ENCODE measurements around the gene CR1L.
"Not testable (repeated sequence)": the region's sequence is repeated elsewhere in the genome, so short reads cannot be mapped to it uniquely, and the experiment has no call there.

Gene CR1L

GRCh38 chr1:207672522-207673130 is 27.7 kb downstream of the CR1L start:
- CTCF ChIA-PET, result interaction anchor here (0.9 to 3.3 kb wide), 8 partner anchors 26 to 593 kb away, joined by 3 to 21 read pairs (median 4); no protein-coding TSS in a partner anchor
- peak; percentile 51 for TF ChIP-seq CTCF (IDR thresholded peaks at IDR 0.05; ENCODE audit: control extremely low read depth, extremely low read depth, low read depth, missing control alignments)
- POLR2A ChIA-PET, result no interaction called here
- peak; percentile 28 for DNase-seq (ENCODE audit: extremely low spot score)

GRCh38 chr1:207673399-207673798 is 28.5 kb downstream of the CR1L start:
- POLR2A ChIA-PET, result no interaction called here
- CTCF ChIA-PET, result interaction anchor here (0.9 to 3.3 kb wide), 7 partner anchors 9 to 593 kb away, joined by 3 to 21 read pairs (median 4); no protein-coding TSS in a partner anchor

GRCh38 chr1:207676153-207676552 is 31.2 kb downstream of the CR1L start:
- ChIA-PET POLR2A (no interaction called here), CTCF (interaction anchor here (0.7 to 1.3 kb wide), 3 partner anchors 56 to 72 kb away, joined by 3 read pairs; no protein-coding TSS in a partner anchor)
- DNase-seq (ENCODE audit: extremely low spot score), result no peak
- TF ChIP-seq CTCF (IDR thresholded peaks at IDR 0.05; ENCODE audit: control extremely low read depth, extremely low read depth, low read depth, missing control alignments), result no peak

More at GRCh38 chr1:207673399-207673798, 28.5 kb downstream of the CR1L start:
- no peak for DNase-seq (ENCODE audit: extremely low spot score)
- no peak for TF ChIP-seq CTCF (IDR thresholded peaks at IDR 0.05; ENCODE audit: control extremely low read depth, extremely low read depth, low read depth, missing control alignments)

- CTCF ChIA-PET, result interaction anchor here (1.0 kb wide), 1 partner anchor 101 kb away, joined by 3 read pairs; no protein-coding TSS in a partner anchor
- DNase-seq (ENCODE audit: extremely low spot score), result not testable (repeated sequence)
Measured at GRCh38 chr1:207680590-207681388, 35.9 kb downstream of the CR1L start.

GRCh38 chr1:207682872-207683434 is 38.0 kb downstream of the CR1L start:
- POLR2A ChIA-PET; DNase-seq (ENCODE audit: extremely low spot score): not testable (repeated sequence)
- CTCF ChIA-PET, result interaction anchor here (1.3 to 1.4 kb wide), 2 partner anchors 9 to 17 kb away, joined by 4 read pairs; no protein-coding TSS in a partner anchor

More at GRCh38 chr1:207680590-207681388, 35.9 kb downstream of the CR1L start:
- POLR2A ChIA-PET, result not testable (repeated sequence)

GRCh38 chr1:207690551-207690950 is 45.6 kb downstream of the CR1L start:
- DNase-seq (ENCODE audit: extremely low spot score); CTCF ChIA-PET; POLR2A ChIA-PET: not testable (repeated sequence)

GRCh38 chr1:207691010-207691409 is 46.1 kb downstream of the CR1L start:
- ChIA-PET CTCF (no interaction called here), POLR2A (no interaction called here)
- no peak for DNase-seq (ENCODE audit: extremely low spot score)
- no peak for TF ChIP-seq CTCF (IDR thresholded peaks at IDR 0.05; ENCODE audit: control extremely low read depth, extremely low read depth, low read depth, missing control alignments)

GRCh38 chr1:207691841-207692240 is 46.9 kb downstream of the CR1L start:
- ChIA-PET CTCF (no interaction called here), POLR2A (no interaction called here)
- TF ChIP-seq CTCF (IDR thresholded peaks at IDR 0.05; ENCODE audit: control extremely low read depth, extremely low read depth, low read depth, missing control alignments), result no peak
- no peak for DNase-seq (ENCODE audit: extremely low spot score)

GRCh38 chr1:207692291-207692690 is 47.4 kb downstream of the CR1L start:
- POLR2A ChIA-PET; CTCF ChIA-PET; DNase-seq (ENCODE audit: extremely low spot score): not testable (repeated sequence)

Measured in GM10248 (cell line).